ENCODE measurements around the gene NEAT1. TPM values are rescaled to one million over a fixed set of nuclear protein-coding genes. Genes with fewer than 3 reads are reported as not detected.

NEAT1 gene
- total RNA-seq, 1 donor from 2014 or later = 28.7 TPM

- Histone ChIP-seq H3K4me3 (ENCODE audit: low read depth, low read length) (no peak overlapping the region), H3K27me3 (ENCODE audit: control insufficient read depth, insufficient read depth, low read length) (no peaks in the 10 kb centered on the region), H3K36me3 (ENCODE audit: control insufficient read depth, insufficient read depth, low read length) (no peaks in the 10 kb centered on the region)
- no peak for DNase-seq (ENCODE audit: low read depth)
- no peak for TF ChIP-seq CTCF (IDR thresholded peaks at IDR 0.05; ENCODE audit: insufficient read depth, low read length, poor library complexity, severe bottlenecking)
Measured at GRCh38 chr11:65377777-65378176, 44.8 kb upstream of the NEAT1 start.

GRCh38 chr11:65378208-65378927 is 44.2 kb upstream of the NEAT1 start:
- TF ChIP-seq CTCF (IDR thresholded peaks at IDR 0.05; ENCODE audit: insufficient read depth, low read length, poor library complexity, severe bottlenecking) = peak; percentile 10
- H3K36me3 ChIP-seq (ENCODE audit: control insufficient read depth, insufficient read depth, low read length) = no peaks in the 10 kb centered on the region
- no peaks in the 10 kb centered on the region for H3K27me3 ChIP-seq (ENCODE audit: control insufficient read depth, insufficient read depth, low read length)
- H3K4me3 ChIP-seq (ENCODE audit: low read depth, low read length) = no peak overlapping the region
- no peak for DNase-seq (ENCODE audit: low read depth)

GRCh38 chr11:65378928-65379638 is 43.5 kb upstream of the NEAT1 start:
- Histone ChIP-seq H3K27me3 (ENCODE audit: control insufficient read depth, insufficient read depth, low read length) (no peaks in the 10 kb centered on the region), H3K4me3 (ENCODE audit: low read depth, low read length) (no peak overlapping the region), H3K36me3 (ENCODE audit: control insufficient read depth, insufficient read depth, low read length) (no peaks in the 10 kb centered on the region)
- DNase-seq (ENCODE audit: low read depth) = no peak
- no peak for TF ChIP-seq CTCF (IDR thresholded peaks at IDR 0.05; ENCODE audit: insufficient read depth, low read length, poor library complexity, severe bottlenecking)

- Histone ChIP-seq H3K27me3 (ENCODE audit: control insufficient read depth, insufficient read depth, low read length) (no peaks in the 10 kb centered on the region), H3K36me3 (ENCODE audit: control insufficient read depth, insufficient read depth, low read length) (no peaks in the 10 kb centered on the region), H3K4me3 (ENCODE audit: low read depth, low read length) (no peak overlapping the region)
- no peak for TF ChIP-seq CTCF (IDR thresholded peaks at IDR 0.05; ENCODE audit: insufficient read depth, low read length, poor library complexity, severe bottlenecking)
- no peak for DNase-seq (ENCODE audit: low read depth)
Measured at GRCh38 chr11:65379698-65380459, 42.7 kb upstream of the NEAT1 start.

- no peak for TF ChIP-seq CTCF (IDR thresholded peaks at IDR 0.05; ENCODE audit: insufficient read depth, low read length, poor library complexity, severe bottlenecking)
Measured at GRCh38 chr11:65380460-65381119, 42.0 kb upstream of the NEAT1 start.

More at GRCh38 chr11:65380460-65381119, 42.0 kb upstream of the NEAT1 start:
- Histone ChIP-seq H3K27me3 (ENCODE audit: control insufficient read depth, insufficient read depth, low read length) (no peaks in the 10 kb centered on the region), H3K4me3 (ENCODE audit: low read depth, low read length) (no peak overlapping the region), H3K36me3 (ENCODE audit: control insufficient read depth, insufficient read depth, low read length) (no peaks in the 10 kb centered on the region)
- DNase-seq (ENCODE audit: low read depth) = no peak
